H9 (cell line): Measurements from ENCODE around the gene LDLRAD4. TPM values are rescaled to one million over a fixed set of nuclear protein-coding genes. Genes with fewer than 3 reads are reported as not detected.

ENCODE experiments used
- DNase-seq: peaks from one replicate; pipeline ENCODE4 v3.0.0-alpha.2; 2017
- H2AFZ ChIP-seq: one replicate; pipeline ENCODE4 v1.6.1; 2013; ENCODE audit warnings: mild to moderate bottlenecking, low read length, control low read depth, moderate library complexity
- H2AK5ac ChIP-seq: 2 replicates; pipeline ENCODE4 v1.6.1; 2013; ENCODE audit warnings: low read length, control low read depth, mixed read lengths; ENCODE audit not compliant: insufficient read length
- H2BK120ac ChIP-seq: one replicate; pipeline ENCODE4 v1.6.1; 2013; ENCODE audit warnings: low read depth, mild to moderate bottlenecking, low read length, control low read depth, inconsistent platforms; ENCODE audit not compliant: poor library complexity, severe bottlenecking
- H2BK12ac ChIP-seq: 2 replicates; pipeline ENCODE4 v1.6.1; 2013; ENCODE audit warnings: low read length, control low read depth, mixed read lengths, low read depth; ENCODE audit not compliant: insufficient read length
- H2BK15ac ChIP-seq: 2 replicates; pipeline ENCODE4 v1.6.1; 2013; ENCODE audit warnings: low read depth, low read length, control low read depth
- H2BK20ac ChIP-seq: one replicate; pipeline ENCODE4 v1.6.1; 2013; ENCODE audit warnings: low read depth, mild to moderate bottlenecking, low read length, control low read depth, inconsistent platforms; ENCODE audit not compliant: poor library complexity, severe bottlenecking
- H2BK5ac ChIP-seq: 2 replicates; pipeline ENCODE4 v1.6.1; 2013; ENCODE audit warnings: low read length, control low read depth, mixed read lengths; ENCODE audit not compliant: insufficient read length
- H3K14ac ChIP-seq: 2 replicates; pipeline ENCODE4 v1.6.1; 2013; ENCODE audit warnings: low read length, control low read depth; ENCODE audit not compliant: insufficient read depth
- H3K18ac ChIP-seq: 2 replicates; pipeline ENCODE4 v1.6.1; 2013; ENCODE audit warnings: low read depth, mild to moderate bottlenecking, mixed read lengths, low read length, control low read depth; ENCODE audit not compliant: insufficient read length
- H3K23ac ChIP-seq: 2 replicates; pipeline ENCODE4 v1.6.1; 2013; ENCODE audit warnings: low read length, control low read depth, mixed read lengths, low read depth; ENCODE audit not compliant: insufficient read length
- H3K23me2 ChIP-seq: 2 replicates; pipeline ENCODE4 v1.6.1; 2013; ENCODE audit warnings: low read depth, mild to moderate bottlenecking, mixed read lengths, low read length, control low read depth; ENCODE audit not compliant: insufficient read length, poor library complexity, severe bottlenecking
- H3K27ac ChIP-seq: 2 replicates; pipeline ENCODE4 v1.5.1; 2013; ENCODE audit warnings: low read length, control low read depth, mixed read lengths, low read depth; ENCODE audit not compliant: insufficient read length
- H3K27me3 ChIP-seq: 2 replicates; pipeline ENCODE4 v1.6.1; 2013; ENCODE audit warnings: low read length, control low read depth, inconsistent platforms; ENCODE audit not compliant: insufficient read depth
- H3K4ac ChIP-seq: 2 replicates; pipeline ENCODE4 v1.6.1; 2013; ENCODE audit warnings: low read depth, mild to moderate bottlenecking, control low read depth, inconsistent platforms, low read length, moderate library complexity
- H3K4me1 ChIP-seq: 2 replicates; pipeline ENCODE4 v1.6.1; 2013; ENCODE audit warnings: low read length, control low read depth, inconsistent platforms; ENCODE audit not compliant: insufficient read depth
- H3K4me2 ChIP-seq: 2 replicates; pipeline ENCODE4 v1.6.1; 2013; ENCODE audit warnings: low read length, control low read depth, mixed read lengths; ENCODE audit not compliant: insufficient read length, insufficient read depth
- H3K56ac ChIP-seq: 2 replicates; pipeline ENCODE4 v1.6.1; 2013; ENCODE audit warnings: low read depth, mild to moderate bottlenecking, mixed read lengths, low read length, control low read depth; ENCODE audit not compliant: insufficient read length
- H3K79me1 ChIP-seq: 2 replicates; pipeline ENCODE4 v1.6.1; 2013; ENCODE audit warnings: low read depth, mild to moderate bottlenecking, moderate library complexity, low read length, control low read depth, inconsistent platforms; ENCODE audit not compliant: insufficient read depth, poor library complexity, severe bottlenecking
- H3K79me2 ChIP-seq: 2 replicates; pipeline ENCODE4 v1.6.1; 2013; ENCODE audit warnings: low read length, control low read depth, inconsistent platforms; ENCODE audit not compliant: insufficient read depth
- H3K9ac ChIP-seq: 2 replicates; pipeline ENCODE4 v1.6.1; 2013; ENCODE audit warnings: low read length, control low read depth, mixed read lengths; ENCODE audit not compliant: insufficient read length; ENCODE audit errors: extremely low read depth
- H3K9me3 ChIP-seq: one replicate; pipeline ENCODE4 v1.6.1; 2013; ENCODE audit warnings: low read depth, low read length, inconsistent platforms; ENCODE audit not compliant: control insufficient read depth
- H3T11ph ChIP-seq: one replicate; pipeline ENCODE4 v1.6.1; 2013; ENCODE audit warnings: mild to moderate bottlenecking, low read length, control low read depth, inconsistent platforms
- H4K20me1 ChIP-seq: one replicate; pipeline ENCODE4 v1.6.1; 2013; ENCODE audit not compliant: control insufficient read depth, insufficient read length, insufficient read depth
- H4K5ac ChIP-seq: 2 replicates; pipeline ENCODE4 v1.6.1; 2013; ENCODE audit warnings: low read depth, mild to moderate bottlenecking, mixed read lengths, low read length, control low read depth; ENCODE audit not compliant: insufficient read length
- H4K8ac ChIP-seq: replicated peaks from 2 replicates; pipeline ENCODE4 v1.6.1; 2013; ENCODE audit warnings: low read length, control low read depth, mixed read lengths, low read depth; ENCODE audit not compliant: insufficient read length
- H4K91ac ChIP-seq: 2 replicates; pipeline ENCODE4 v1.6.1; 2013; ENCODE audit warnings: low read depth, mild to moderate bottlenecking, moderate library complexity, mixed read lengths, low read length, control low read depth; ENCODE audit not compliant: insufficient read length
- H3K27ac Mint-ChIP-seq, 3 experiments: 2 replicates in 2 of 3; 3 replicates in 1 of 3; pipeline ENCODE4 v1.8.0; 2020 to 2021; ENCODE audit warnings: mixed read lengths in 3 of 3, mild to moderate bottlenecking in 1 of 3, moderate library complexity in 1 of 3
- H3K27me3 Mint-ChIP-seq: 2 replicates; pipeline ENCODE4 v1.8.0; 2021; ENCODE audit warnings: low read depth, mild to moderate bottlenecking, moderate library complexity, mixed read lengths
- H3K36me3 Mint-ChIP-seq, 3 experiments: 2 replicates in 2 of 3; 3 replicates in 1 of 3; pipeline ENCODE4 v1.8.0; 2020 to 2021; ENCODE audit warnings: low read depth in 3 of 3, mixed read lengths in 3 of 3; ENCODE audit not compliant: insufficient read depth in 1 of 3
- H3K4me1 Mint-ChIP-seq, 2 experiments: 2 replicates each; pipeline ENCODE4 v1.8.0; 2020; ENCODE audit warnings: mixed read lengths in 2 of 2
- H3K4me3 Mint-ChIP-seq, 2 experiments: 2 replicates in 1 of 2; 3 replicates in 1 of 2; pipeline ENCODE4 v1.8.0; 2020 to 2021; ENCODE audit warnings: mild to moderate bottlenecking in 2 of 2, mixed read lengths in 2 of 2, moderate library complexity in 1 of 2
- H3K9me3 Mint-ChIP-seq, 2 experiments: 2 replicates in 1 of 2; 3 replicates in 1 of 2; pipeline ENCODE4 v1.8.0; 2020; ENCODE audit warnings: mild to moderate bottlenecking in 2 of 2, mixed read lengths in 2 of 2, moderate library complexity in 1 of 2
- WGBS: extraction: QIAGEN DNeasy Blood & Tissue Kit; methylation state at CpG from one replicate; pipeline ENCODE4 v1.1.7; 2013; ENCODE audit warnings: missing lambda C conversion rate, low lambda C conversion rate, mixed read lengths; ENCODE audit not compliant: insufficient read length; ENCODE audit errors: extremely low coverage; 5-methylcytosine and 5-hydroxymethylcytosine counted together
- total RNA-seq: library from RNA; stranded (reverse); gene quantifications from 2 replicates; pipeline ENCODE4 v1.2.1, GENCODE V29; 2021
- TF ChIP-seq, protein P1 (sequence below): fragments of 200-600 bp; sonication (generic); conservative IDR thresholded peaks from 3 replicates; pipeline ENCODE4 v1.8.0; 2021; ENCODE audit warnings: antibody characterized with exemption, mild to moderate bottlenecking

The LDLRAD4 gene
- total RNA-seq, 1 experiment from 2014 or later = 3.9 TPM

DNA sequence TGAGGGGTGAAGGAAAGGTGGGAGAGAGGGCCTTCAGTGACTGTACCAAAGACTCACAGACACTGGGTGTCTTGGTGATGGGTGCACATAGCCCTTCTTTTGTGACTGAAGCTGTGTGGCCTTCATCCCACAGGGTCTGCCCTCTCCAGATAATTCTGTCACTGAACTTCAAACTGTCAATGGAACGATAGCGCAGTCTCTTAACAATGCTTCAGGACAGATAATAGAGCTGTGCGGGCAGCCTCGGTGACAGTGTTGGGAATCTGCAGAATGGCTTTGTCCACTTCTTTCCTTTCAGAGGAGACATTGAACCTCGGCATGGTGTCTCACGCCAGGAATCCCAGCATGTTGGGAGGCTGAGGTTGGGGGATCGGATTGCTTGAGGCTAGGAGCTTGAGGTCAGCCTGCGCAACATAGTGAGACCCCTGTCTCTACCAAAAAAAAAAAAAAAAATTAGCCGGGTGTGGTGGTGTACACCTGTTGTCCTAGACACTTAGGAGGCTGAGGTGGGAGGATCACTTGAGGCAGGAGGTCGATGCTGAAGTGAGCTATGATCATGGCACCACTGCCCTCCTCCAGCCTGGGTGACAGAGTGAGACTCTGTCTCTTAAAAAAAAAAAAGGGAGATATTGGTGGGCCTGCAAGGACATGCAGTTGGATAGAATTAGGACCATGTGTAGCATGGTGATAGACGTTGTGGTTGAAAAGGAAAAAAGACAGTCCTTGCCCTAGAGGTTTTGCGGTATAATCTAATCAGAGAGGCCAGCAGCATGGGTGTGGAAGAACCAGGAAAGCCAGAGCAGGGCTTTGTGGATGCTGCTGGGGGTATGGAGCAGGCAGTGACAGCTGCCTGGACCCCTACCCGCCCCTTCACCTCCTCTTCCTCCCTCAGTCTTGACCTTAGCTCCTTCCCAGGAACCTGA lies 91.4 kb downstream of the LDLRAD4 start:
- TF ChIP-seq, protein P1, sequence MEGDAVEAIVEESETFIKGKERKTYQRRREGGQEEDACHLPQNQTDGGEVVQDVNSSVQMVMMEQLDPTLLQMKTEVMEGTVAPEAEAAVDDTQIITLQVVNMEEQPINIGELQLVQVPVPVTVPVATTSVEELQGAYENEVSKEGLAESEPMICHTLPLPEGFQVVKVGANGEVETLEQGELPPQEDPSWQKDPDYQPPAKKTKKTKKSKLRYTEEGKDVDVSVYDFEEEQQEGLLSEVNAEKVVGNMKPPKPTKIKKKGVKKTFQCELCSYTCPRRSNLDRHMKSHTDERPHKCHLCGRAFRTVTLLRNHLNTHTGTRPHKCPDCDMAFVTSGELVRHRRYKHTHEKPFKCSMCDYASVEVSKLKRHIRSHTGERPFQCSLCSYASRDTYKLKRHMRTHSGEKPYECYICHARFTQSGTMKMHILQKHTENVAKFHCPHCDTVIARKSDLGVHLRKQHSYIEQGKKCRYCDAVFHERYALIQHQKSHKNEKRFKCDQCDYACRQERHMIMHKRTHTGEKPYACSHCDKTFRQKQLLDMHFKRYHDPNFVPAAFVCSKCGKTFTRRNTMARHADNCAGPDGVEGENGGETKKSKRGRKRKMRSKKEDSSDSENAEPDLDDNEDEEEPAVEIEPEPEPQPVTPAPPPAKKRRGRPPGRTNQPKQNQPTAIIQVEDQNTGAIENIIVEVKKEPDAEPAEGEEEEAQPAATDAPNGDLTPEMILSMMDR = no peak
- no peak overlapping the region for H2BK15ac ChIP-seq
- H3K9ac ChIP-seq = no peak overlapping the region
- DNase-seq = no peak
- no peak overlapping the region for H2BK20ac ChIP-seq
- no peaks in the 10 kb centered on the region for H3K9me3 ChIP-seq
- peaks cover 3% of the 10 kb centered on the region; the same call in 1 of the 2 replicates for H3K27me3 Mint-ChIP-seq
- H2BK120ac ChIP-seq = no peak overlapping the region
- H3K4ac ChIP-seq = no peak overlapping the region
- no peak overlapping the region for H2BK5ac ChIP-seq
- peaks cover 0 to 6% (median 5%) of the 10 kb centered on the region in 3 experiments; a peak in 5 of 7 replicates for H3K36me3 Mint-ChIP-seq
- no peak overlapping the region for H3K14ac ChIP-seq
- H3K4me2 ChIP-seq = no peak overlapping the region
- H3K4me1 Mint-ChIP-seq = no peaks in the 10 kb centered on the region
- H4K5ac ChIP-seq = no peak overlapping the region
- no peak overlapping the region for H4K91ac ChIP-seq
- no peak overlapping the region for H3K23ac ChIP-seq
- H4K8ac ChIP-seq = no peak overlapping the region
- H3K9me3 Mint-ChIP-seq = peaks cover 8 to 11% of the 10 kb centered on the region in 2 experiments
- H3K27me3 ChIP-seq = 0 out of 2 replicates have a peak, but pooled peaks cover 2% of the 10 kb centered on the region
- no peak overlapping the region for H2AFZ ChIP-seq
- H3T11ph ChIP-seq = no peak overlapping the region
- H3K27ac Mint-ChIP-seq = peak overlapping the region in 2 of 3 experiments; percentile 62 to 66; a peak in 3 of 7 replicates
- H3K4me3 Mint-ChIP-seq = no peak overlapping the region
- H2AK5ac ChIP-seq = no peak overlapping the region
- H3K4me1 ChIP-seq = no peaks in the 10 kb centered on the region
- H3K23me2 ChIP-seq = no peaks in the 10 kb centered on the region
- H2BK12ac ChIP-seq = no peak overlapping the region
- no peak overlapping the region for H3K56ac ChIP-seq
- no peaks in the 10 kb centered on the region for H3K79me1 ChIP-seq
- H3K79me2 ChIP-seq = no peaks in the 10 kb centered on the region
- no peak overlapping the region for H3K27ac ChIP-seq
- H4K20me1 ChIP-seq = no peaks in the 10 kb centered on the region
- no CpG with 5 or more reads among the region's 13 CpGs for WGBS
- no peak overlapping the region for H3K18ac ChIP-seq
